A549 treated with AZD2906 at 1 μM for 4 hours (cell line): Measurements from ENCODE around the gene SMARCAL1. TPM values are rescaled to one million over a fixed set of nuclear protein-coding genes. Genes with fewer than 3 reads are reported as not detected.

ENCODE experiments used
- total RNA-seq: library from RNA; stranded (reverse); fragments of 200-300 nt; extraction: Qiagen RNA extraction; gene quantifications from 5 replicates; pipeline ENCODE4 v1.2.3, GENCODE V29; 2022

Gene SMARCAL1
- total RNA-seq: 12.7 to 15.1 TPM (median 14.3 TPM) in 5 replicates

GRCh38 chr2:216412022-216412999, at the start of gene SMARCAL1:
TSS of gene SMARCAL1 (plus strand) at chr2:216412484. CDS start at chr2:216414705, 2,221 bp downstream.

GRCh38 chr2:216371721-216372702, 40.3 kb upstream of the SMARCAL1 start, which contains the start of gene MARCHF4:
TSS of gene MARCHF4 (minus strand) at chr2:216372483. CDS start at chr2:216370260, 2,223 bp downstream.

GRCh38 chr2:216498379-216499352, 86.4 kb downstream of the SMARCAL1 start, which contains the start of gene RPL37A:
TSS of gene RPL37A (plus strand) at chr2:216498844. CDS start at chr2:216498875, 31 bp downstream.

Other genes starting within 250 kb of the SMARCAL1 start
- 21.4 to 26.2 TPM (median 24.2 TPM) in 5 replicates for gene MARCHF4, start 40.0 kb upstream of the SMARCAL1 start, total RNA-seq
- 4,774 to 5,345 TPM (median 5,014 TPM) in 5 replicates for gene RPL37A, start 86.4 kb downstream of the SMARCAL1 start, total RNA-seq
- gene IGFBP2, start 220.9 kb downstream of the SMARCAL1 start, total RNA-seq: 60.0 to 98.1 TPM (median 93.1 TPM) in 5 replicates